HG03139 (cell line): ENCODE measurements around the gene PILRA.
A peak's percentile ranks its signal among the peaks of the same experiment; 100 is the strongest.

Source experiments
- ATAC-seq: cut with Tn5 transposase; IDR thresholded peaks from one replicate; pipeline ENCODE4 v1.9.1; 2021; ENCODE audit not compliant: unreplicated experiment

Gene PILRA

GRCh38 chr7:100406767-100407166 is 33.5 kb downstream of the PILRA start:
- ATAC-seq: no peak

- no peak for ATAC-seq
These were observed 34.2 kb downstream of the PILRA start for GRCh38 chr7:100407285-100408180.

- ATAC-seq: no peak
These were observed 37.8 kb downstream of the PILRA start for GRCh38 chr7:100411101-100411500.

DNA sequence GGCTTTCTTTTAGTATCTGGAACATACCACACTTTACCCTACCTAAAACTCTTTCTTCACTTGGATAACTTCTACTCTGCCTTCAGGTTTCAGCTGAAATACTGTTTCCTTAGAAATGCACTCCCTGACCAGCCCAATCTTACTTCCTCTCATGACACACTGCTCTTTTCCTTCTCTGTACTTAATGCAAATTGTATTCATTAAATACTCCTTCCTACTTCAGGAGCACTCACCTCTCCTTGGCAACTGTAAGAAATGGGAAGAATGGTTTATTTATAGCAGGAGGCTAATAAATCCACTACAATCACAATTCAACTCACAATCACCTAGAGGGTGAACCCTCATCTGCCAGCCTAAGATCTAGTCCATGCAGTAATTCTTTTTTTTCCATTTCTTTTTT is 40.1 kb downstream of the PILRA start:
- no peak for ATAC-seq

DNA sequence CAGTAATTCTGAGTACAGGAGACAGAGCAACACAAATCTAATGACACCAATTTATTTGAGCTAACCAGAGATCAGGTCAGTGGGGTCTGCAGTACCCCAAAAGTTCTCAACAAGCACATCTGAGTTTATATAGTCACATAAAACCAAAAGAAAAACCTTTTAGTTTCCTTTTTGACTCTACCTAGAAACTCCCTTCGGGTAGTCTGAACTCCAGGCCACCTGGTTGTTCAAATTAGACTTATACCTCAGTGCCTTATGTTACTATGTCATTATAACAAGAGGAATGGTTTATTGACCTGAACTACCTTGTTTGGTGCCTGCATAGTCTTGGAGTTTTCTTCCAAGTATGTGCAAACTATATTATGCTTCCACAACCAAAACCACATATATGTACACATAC is 40.6 kb downstream of the PILRA start:
- no peak for ATAC-seq

DNA sequence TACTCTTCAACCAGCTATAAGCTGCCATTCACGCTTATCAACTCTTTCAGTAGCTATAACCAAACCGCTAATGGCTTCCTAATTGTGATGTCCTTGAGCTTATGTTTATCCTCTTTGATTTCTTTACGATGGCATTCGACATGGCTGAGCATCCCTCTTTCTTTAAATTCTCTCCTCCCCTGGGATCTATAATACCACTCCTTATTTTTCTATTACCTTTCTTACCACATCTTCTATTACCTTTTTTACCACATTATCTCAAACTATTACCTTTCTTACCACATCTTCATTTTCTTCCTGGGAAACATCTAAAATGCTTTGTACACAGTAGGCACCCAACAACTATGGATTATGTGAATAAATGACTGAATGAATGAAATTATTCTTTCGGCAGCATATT is 42.2 kb downstream of the PILRA start:
- no peak for ATAC-seq

DNA sequence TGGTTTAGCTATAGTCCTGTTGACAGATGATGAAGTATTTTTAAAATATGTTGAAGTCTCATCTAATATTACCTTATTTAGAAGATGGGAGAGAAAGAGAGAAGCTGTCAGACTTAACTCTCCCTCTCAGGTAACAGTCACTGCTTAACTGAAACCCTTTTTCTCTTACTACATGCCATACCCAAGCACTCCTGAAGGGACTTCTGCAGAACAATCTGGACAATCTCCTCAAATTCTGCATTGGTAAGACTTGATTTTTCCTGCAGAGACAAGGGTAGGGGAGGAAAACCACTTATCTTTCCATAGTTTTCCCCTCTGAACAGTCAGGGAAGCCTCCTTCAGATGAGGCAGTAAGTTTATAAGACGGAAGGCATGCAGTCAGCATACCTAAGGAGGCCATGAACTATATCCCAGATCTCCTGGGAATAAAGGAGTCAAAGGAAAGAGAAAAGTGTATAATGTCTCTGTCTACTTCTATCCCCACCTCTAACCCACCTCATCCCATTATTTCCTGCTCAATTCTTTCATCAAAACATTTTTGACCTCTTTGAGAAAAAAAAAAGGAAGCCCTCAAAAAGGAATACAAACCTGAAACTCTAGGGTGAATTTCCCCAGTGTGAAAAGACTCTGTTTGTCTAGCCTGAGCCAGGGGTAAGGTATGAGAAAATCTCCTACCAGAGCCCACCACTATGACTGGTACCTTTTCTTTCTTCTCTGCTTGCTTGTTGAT is 45.8 kb downstream of the PILRA start:
- no peak for ATAC-seq

- no peak for ATAC-seq
These were observed 46.5 kb downstream of the PILRA start for GRCh38 chr7:100419660-100420226.

GRCh38 chr7:100423315-100423714 is 50.0 kb downstream of the PILRA start:
- ATAC-seq: no peak

GRCh38 chr7:100425347-100425746 is 52.1 kb downstream of the PILRA start:
- ATAC-seq: no peak

DNA sequence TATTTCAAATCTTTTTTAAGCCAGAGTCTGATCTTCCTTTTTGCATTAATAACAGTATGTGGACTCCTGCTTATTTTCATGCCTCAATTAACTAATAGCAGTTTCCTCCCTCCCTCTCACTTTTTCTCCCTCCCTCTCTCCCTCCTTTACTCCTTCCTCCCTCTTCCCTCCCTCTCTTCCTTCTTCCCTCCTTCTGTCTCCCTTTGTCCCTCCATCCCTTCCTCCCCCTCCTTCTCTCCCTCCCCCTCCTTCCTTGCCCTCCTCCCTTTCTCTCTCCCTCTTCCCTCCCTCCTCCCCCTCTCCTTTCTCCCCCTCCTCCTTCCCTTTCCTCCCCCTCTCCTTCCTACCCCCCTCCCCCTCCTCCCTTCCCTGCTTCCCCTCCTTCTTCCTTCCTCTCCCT is 53.2 kb downstream of the PILRA start:
- ATAC-seq: no peak

DNA sequence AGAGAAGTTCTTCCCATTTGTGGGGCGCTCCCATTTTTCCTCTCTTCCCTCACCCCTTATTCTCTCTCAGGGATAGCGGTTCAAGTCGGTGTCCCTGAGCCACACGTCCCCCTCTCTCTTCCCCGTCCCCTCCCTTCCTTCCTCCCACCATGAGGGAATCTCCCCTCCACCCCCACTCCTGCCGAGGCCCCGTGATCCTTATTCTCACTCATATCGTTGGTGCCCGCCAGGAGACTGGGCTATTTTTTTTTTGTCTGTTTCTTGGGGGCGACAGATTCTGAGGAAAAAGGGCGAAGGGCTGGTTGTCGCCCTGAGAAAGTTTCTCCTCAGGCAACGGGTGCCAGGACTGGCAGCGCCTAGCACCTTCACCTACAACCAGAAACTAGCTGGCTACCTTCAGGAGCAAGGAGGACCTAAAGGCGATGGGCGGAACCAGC is 54.5 kb downstream of the PILRA start:
- ATAC-seq: no peak

GRCh38 chr7:100428199-100428966 is 55.1 kb downstream of the PILRA start, which contains the start of gene ZCWPW1:
TSS of gene ZCWPW1 (minus strand) at chr7:100428703. CDS start at chr7:100420649, 8,054 bp downstream.
- peak; percentile 35 for ATAC-seq

GRCh38 chr7:100428967-100429636 is 55.8 kb downstream of the PILRA start:
- peak; percentile 37 for ATAC-seq

DNA sequence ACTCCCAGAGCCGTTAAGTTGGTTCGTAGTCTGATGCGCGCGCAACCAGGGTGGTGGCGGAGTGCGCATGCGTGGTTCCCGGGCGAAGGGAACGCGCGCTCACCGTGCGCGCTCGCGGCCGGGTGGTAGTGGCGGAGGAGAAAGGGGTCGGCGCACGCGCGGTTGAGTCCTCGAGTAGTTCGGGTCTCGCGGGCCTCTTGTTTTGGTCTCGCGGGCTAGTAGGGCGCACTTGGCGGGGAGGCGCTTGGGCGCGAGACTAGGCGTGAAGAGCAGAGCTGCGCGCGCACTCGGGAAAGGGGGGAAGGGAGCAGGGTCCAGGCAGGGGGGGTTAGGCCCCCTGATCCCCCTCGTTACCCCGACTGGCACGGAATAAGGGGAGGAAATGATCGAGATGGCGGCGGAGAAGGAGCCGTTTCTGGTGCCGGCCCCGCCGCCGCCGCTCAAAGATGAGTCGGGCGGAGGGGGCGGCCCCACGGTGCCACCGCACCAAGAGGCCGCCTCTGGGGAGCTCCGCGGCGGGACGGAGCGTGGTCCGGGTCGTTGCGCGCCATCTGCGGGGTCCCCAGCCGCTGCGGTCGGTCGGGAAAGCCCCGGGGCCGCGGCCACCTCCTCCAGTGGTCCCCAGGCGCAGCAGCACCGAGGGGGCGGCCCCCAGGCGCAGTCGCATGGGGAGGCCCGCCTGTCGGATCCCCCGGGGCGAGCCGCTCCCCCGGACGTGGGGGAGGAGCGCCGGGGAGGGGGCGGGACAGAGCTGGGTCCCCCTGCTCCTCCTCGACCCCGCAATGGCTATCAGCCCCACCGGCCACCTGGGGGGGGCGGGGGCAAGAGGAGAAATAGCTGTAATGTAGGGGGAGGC is 56.6 kb downstream of the PILRA start, which contains the start of gene MEPCE:
Gene MEPCE, plus strand, starts transcription at position 195 of the 856 bp plus-strand sequence. Its CDS starts 188 bp downstream, at position 383.
- peak; percentile 34 for ATAC-seq

DNA sequence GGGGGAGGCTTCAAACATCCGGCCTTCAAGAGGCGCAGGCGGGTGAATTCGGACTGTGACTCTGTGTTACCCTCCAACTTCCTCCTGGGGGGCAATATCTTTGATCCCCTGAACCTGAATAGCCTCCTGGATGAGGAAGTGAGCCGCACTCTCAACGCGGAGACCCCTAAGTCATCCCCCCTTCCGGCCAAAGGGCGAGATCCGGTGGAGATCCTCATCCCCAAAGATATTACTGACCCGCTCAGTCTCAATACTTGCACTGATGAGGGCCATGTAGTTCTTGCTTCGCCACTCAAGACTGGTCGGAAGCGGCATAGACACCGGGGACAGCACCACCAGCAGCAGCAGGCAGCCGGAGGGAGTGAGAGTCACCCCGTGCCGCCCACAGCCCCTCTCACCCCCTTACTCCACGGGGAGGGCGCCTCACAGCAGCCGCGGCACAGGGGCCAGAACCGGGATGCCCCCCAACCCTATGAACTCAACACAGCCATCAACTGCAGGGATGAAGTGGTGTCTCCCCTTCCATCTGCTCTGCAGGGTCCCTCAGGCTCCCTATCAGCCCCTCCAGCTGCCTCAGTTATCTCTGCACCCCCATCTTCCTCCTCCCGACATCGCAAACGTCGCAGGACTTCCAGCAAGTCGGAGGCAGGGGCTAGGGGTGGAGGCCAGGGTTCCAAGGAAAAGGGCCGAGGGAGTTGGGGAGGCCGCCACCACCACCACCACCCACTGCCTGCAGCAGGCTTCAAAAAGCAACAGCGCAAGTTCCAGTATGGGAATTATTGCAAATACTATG is 57.4 kb downstream of the PILRA start:
- no peak for ATAC-seq

DNA sequence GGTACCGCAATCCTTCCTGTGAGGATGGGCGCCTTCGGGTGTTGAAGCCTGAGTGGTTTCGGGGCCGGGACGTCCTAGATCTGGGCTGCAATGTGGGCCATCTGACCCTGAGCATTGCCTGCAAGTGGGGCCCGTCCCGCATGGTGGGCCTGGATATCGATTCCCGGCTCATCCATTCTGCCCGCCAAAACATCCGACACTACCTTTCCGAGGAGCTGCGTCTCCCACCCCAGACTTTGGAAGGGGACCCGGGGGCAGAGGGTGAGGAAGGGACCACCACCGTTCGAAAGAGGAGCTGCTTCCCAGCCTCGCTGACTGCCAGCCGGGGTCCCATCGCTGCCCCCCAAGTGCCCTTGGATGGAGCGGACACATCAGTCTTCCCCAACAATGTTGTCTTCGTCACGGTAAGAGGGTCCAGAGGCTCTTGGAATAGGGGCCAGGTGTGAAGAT is 58.0 kb downstream of the PILRA start:
- ATAC-seq: no peak

GRCh38 chr7:100432053-100432452 is 58.8 kb downstream of the PILRA start:
- ATAC-seq: no peak
